DOHH2 (cell line): ENCODE measurements around the gene TRPM2.

ENCODE experiments used
- H3F3A ChIP-seq: fragments of 200-600 bp; sonication (generic), shearing (Covaris generic); 2 replicates; pipeline ENCODE4 v1.6.0; 2016; ENCODE audit warnings: antibody characterized with exemption, mild to moderate bottlenecking; ENCODE audit not compliant: control insufficient read depth, insufficient read depth
- H3K27ac ChIP-seq: fragments of 200-600 bp; sonication (generic); 2 replicates; pipeline ENCODE4 v1.5.1; 2014; ENCODE audit warnings: low read depth, mild to moderate bottlenecking, low read length, moderate library complexity
- H3K27me3 ChIP-seq: fragments of 200-600 bp; sonication (generic); 2 replicates; pipeline ENCODE4 v1.6.1; 2014; ENCODE audit warnings: mild to moderate bottlenecking, low read length, mixed read lengths; ENCODE audit not compliant: control insufficient read depth
- H3K36me3 ChIP-seq: fragments of 200-600 bp; sonication (generic); 2 replicates; pipeline ENCODE4 v1.6.1; 2014; ENCODE audit warnings: mild to moderate bottlenecking, low read length, moderate library complexity, mixed read lengths; ENCODE audit not compliant: control insufficient read depth
- H3K4me1 ChIP-seq: fragments of 200-600 bp; sonication (generic); 2 replicates; pipeline ENCODE4 v1.6.1; 2014; ENCODE audit warnings: mild to moderate bottlenecking, low read length, mixed read lengths; ENCODE audit not compliant: control insufficient read depth
- H3K4me2 ChIP-seq: fragments of 200-600 bp; sonication (generic); 2 replicates; pipeline ENCODE4 v1.6.0; 2014; ENCODE audit warnings: mild to moderate bottlenecking, low read length, moderate library complexity
- H3K4me3 ChIP-seq: fragments of 200-600 bp; sonication (generic); 2 replicates; pipeline ENCODE4 v1.5.1; 2014; ENCODE audit warnings: mild to moderate bottlenecking, low read length, mixed read lengths
- H3K79me2 ChIP-seq: fragments of 200-600 bp; sonication (generic); 2 replicates; pipeline ENCODE4 v1.6.1; 2014; ENCODE audit warnings: mild to moderate bottlenecking, low read length, mixed read lengths; ENCODE audit not compliant: control insufficient read depth
- H3K9me2 ChIP-seq: fragments of 200-600 bp; sonication (generic); replicated peaks from 2 replicates; pipeline ENCODE4 v1.6.1; 2014; ENCODE audit warnings: mild to moderate bottlenecking, low read length, mixed read lengths; ENCODE audit not compliant: control insufficient read depth
- H3K9me3 ChIP-seq: fragments of 200-600 bp; sonication (generic); 2 replicates; pipeline ENCODE4 v1.6.1; 2014; ENCODE audit warnings: antibody characterized with exemption, low read length, mixed read lengths; ENCODE audit not compliant: control insufficient read depth, insufficient read depth
- H4K20me1 ChIP-seq: fragments of 200-600 bp; sonication (generic); 2 replicates; pipeline ENCODE4 v1.6.0; 2014; ENCODE audit warnings: low read depth, mild to moderate bottlenecking, antibody characterized with exemption, low read length, moderate library complexity; ENCODE audit not compliant: control insufficient read depth, insufficient read depth
- EZH2phosphoT487 ChIP-seq: fragments of 200-600 bp; sonication (generic); IDR thresholded peaks from 2 replicates; pipeline ENCODE4 v1.6.1; 2017; ENCODE audit warnings: borderline replicate concordance, mild to moderate bottlenecking, antibody characterized with exemption, low read length, moderate library complexity, mixed read lengths
- TF ChIP-seq, protein P1 (sequence below): fragments of 200-600 bp; sonication (generic); IDR thresholded peaks from one replicate; pipeline ENCODE4 v1.5.1; 2014; ENCODE audit warnings: antibody characterized with exemption, mild to moderate bottlenecking, low read depth, low read length; ENCODE audit not compliant: poor library complexity, severe bottlenecking

Gene TRPM2

DNA sequence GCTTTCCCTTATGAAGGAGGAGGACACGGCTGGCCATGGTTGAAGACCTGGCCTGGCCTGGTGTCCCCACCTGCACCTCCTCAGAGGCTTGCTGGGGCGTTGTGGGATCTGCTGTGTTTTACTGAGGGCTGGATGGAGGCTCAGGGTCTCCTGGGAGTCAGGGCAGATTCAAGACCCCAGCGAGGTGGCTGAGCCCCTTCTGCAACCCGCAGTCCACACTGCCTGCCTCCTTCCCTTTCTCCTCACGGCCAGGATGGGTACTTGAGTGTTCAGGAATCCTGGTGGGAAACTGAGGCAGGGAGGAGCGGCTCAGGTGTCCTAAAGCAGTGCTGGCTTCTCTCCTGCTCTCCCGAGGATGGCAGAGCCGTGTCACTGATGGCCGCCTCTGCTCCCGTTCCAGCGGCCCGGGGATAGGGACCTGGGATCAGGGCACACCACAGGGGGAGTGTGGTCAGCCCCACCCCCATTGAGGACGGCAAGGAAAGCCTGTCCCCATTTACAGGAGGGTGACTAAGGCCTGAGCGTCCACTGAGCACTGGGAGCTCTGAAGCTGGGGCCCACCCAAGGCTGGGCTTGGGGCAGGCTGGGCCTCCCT is 47.5 kb downstream of the TRPM2 start:
- Histone ChIP-seq H3K4me1 (no peaks in the 10 kb centered on the region), H3K4me3 (no peak overlapping the region), H3K27ac (no peak overlapping the region), H3K9me2 (no peaks in the 10 kb centered on the region), H3K4me2 (no peak overlapping the region), H3K9me3 (peaks cover 32% of the 10 kb centered on the region; the same call in 1 of the 2 replicates), H3K27me3 (no peaks in the 10 kb centered on the region), H3K79me2 (no peaks in the 10 kb centered on the region), H3F3A (peaks cover 8% of the 10 kb centered on the region), H4K20me1 (no peaks in the 10 kb centered on the region), H3K36me3 (no peaks in the 10 kb centered on the region)
- no peak for TF ChIP-seq EZH2phosphoT487
- TF ChIP-seq, protein P1, sequence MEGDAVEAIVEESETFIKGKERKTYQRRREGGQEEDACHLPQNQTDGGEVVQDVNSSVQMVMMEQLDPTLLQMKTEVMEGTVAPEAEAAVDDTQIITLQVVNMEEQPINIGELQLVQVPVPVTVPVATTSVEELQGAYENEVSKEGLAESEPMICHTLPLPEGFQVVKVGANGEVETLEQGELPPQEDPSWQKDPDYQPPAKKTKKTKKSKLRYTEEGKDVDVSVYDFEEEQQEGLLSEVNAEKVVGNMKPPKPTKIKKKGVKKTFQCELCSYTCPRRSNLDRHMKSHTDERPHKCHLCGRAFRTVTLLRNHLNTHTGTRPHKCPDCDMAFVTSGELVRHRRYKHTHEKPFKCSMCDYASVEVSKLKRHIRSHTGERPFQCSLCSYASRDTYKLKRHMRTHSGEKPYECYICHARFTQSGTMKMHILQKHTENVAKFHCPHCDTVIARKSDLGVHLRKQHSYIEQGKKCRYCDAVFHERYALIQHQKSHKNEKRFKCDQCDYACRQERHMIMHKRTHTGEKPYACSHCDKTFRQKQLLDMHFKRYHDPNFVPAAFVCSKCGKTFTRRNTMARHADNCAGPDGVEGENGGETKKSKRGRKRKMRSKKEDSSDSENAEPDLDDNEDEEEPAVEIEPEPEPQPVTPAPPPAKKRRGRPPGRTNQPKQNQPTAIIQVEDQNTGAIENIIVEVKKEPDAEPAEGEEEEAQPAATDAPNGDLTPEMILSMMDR = no peak

DNA sequence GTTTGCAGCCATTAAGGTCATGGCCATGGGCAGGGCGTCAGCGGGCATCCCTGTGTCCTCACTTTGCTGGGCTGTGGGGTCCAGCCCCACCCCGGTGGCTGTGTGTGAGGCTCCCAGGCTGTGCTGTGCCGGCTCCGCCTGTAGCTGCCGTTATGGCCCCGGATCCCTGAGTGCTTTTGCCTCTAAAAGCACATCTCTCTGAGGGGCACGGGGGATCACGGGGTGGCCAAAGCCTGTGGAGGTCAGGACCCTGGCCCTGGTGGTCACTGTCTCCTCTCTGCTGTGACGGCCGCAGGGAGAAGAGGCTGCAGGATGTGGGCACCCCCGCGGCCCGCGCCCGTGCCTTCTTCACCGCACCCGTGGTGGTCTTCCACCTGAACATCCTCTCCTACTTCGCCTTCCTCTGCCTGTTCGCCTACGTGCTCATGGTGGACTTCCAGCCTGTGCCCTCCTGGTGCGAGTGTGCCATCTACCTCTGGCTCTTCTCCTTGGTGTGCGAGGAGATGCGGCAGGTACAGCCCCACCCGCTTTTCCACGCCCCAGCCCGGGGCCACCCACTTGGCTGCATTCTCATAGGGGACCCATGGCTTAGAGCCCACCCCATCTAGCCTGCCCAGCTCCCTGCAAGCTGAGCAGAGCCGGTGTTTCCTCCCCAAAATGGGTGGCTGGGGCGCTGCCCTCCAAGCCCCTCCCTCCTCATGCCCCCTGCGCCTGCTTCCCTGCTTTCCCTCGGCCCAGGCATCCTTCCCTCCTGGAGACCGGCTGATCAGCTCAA is 48.2 kb downstream of the TRPM2 start:
- H3K79me2 ChIP-seq = no peaks in the 10 kb centered on the region
- no peaks in the 10 kb centered on the region for H3K27me3 ChIP-seq
- H3K9me3 ChIP-seq = peaks cover 39% of the 10 kb centered on the region; the same call in 1 of the 2 replicates
- H3K27ac ChIP-seq = no peak overlapping the region
- H3K4me1 ChIP-seq = no peaks in the 10 kb centered on the region
- no peak overlapping the region for H3K4me3 ChIP-seq
- no peaks in the 10 kb centered on the region for H3K36me3 ChIP-seq
- TF ChIP-seq EZH2phosphoT487 = no peak
- TF ChIP-seq, protein P1 = no peak
- no peak overlapping the region for H3K4me2 ChIP-seq
- no peaks in the 10 kb centered on the region for H3K9me2 ChIP-seq
- H4K20me1 ChIP-seq = no peaks in the 10 kb centered on the region
- H3F3A ChIP-seq = peaks cover 8% of the 10 kb centered on the region

DNA sequence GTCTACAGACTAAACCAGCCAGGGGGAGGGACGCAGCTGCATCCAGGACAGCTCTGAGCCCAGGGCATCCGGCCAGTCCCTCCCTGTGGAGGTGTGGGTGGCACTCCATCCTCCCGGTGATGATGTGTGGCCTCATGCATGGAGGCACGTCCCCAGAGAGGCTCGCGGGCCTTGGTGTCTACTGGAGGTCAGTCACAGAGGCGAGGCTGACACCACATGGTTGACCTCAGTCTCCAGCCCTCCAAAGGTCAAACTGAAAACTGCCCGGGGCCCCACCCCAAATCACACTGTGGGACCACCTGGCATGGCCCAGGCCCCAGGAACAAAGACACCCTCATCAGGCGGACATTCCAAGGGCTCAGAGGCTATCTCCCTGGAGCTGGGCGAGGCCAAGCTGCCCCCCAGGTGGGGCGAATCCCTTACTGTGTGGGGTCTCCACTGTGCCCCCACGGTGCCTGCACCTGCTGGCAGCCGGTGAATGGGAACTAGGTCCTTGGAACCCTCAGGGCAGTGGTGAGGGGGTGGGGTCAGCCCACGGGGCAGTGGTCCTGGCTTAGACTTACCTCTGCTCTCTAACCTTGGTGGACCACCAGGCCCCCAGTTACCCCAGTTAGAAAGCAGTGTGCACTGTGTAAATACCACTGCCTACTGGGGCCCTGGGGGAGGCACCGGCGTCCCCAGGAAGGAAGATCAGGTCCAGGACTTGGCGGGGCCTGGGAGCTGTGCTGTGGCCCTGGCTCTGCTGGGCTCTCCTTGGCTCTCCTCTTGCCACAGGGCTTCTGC is 49.1 kb downstream of the TRPM2 start:
- H4K20me1 ChIP-seq = no peaks in the 10 kb centered on the region
- no peaks in the 10 kb centered on the region for H3K36me3 ChIP-seq
- no peaks in the 10 kb centered on the region for H3K4me1 ChIP-seq
- peaks cover 8% of the 10 kb centered on the region for H3F3A ChIP-seq
- no peak for TF ChIP-seq EZH2phosphoT487
- TF ChIP-seq, protein P1 = no peak
- no peaks in the 10 kb centered on the region for H3K9me2 ChIP-seq
- H3K79me2 ChIP-seq = no peaks in the 10 kb centered on the region
- H3K4me2 ChIP-seq = no peak overlapping the region
- no peaks in the 10 kb centered on the region for H3K27me3 ChIP-seq
- no peak overlapping the region for H3K4me3 ChIP-seq
- H3K9me3 ChIP-seq = peaks cover 43% of the 10 kb centered on the region; the same call in 1 of the 2 replicates
- H3K27ac ChIP-seq = no peak overlapping the region
